NCI-H774 (cell line): Measurements from ENCODE around the gene GPR137.

Experiments used
- DNase-seq: peaks from one replicate; lab custom pipeline; 2025; lab: John Stamatoyannopoulos, UW

GPR137 gene

DNA sequence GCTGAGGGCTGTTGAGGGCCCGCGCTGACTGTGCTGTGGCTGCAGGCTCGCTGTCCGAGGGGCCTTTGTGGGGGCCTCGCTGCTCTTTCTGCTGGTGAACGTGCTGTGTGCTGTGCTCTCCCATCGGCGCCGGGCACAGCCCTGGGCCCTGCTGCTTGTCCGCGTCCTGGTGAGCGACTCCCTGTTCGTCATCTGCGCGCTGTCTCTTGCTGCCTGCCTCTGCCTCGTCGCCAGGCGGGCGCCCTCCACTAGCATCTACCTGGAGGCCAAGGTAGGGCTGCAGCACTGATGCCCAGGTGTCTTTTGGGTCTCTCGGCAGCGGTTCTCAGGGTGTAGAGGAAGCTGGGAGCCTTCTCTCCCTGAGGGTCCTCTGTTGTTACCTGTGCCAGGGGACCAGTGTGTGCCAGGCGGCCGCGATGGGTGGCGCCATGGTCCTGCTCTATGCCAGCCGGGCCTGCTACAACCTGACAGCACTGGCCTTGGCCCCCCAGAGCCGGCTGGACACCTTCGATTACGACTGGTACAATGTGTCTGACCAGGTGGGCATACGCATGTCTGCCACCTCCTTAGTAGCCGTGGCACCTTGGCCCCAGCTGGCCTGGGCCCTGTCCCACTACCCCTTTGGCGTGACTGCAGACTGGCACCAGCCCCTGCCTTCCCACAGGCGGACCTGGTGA lies 2.2 kb downstream of the GPR137 start:
- DNase-seq = no peak

DNA sequence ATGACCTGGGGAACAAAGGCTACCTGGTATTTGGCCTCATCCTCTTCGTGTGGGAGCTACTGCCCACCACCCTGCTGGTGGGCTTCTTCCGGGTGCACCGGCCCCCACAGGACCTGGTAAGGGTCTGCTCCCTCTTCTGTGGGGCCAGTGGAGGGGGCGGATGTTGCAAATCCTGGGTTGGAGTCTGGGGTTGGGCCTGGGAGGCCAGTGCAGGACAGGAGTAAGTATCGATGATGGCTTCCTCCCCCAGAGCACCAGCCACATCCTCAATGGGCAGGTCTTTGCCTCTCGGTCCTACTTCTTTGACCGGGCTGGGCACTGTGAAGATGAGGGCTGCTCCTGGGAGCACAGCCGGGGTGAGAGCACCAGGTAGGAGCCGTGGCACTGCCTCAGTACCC lies 2.7 kb downstream of the GPR137 start:
- DNase-seq = no peak

DNA sequence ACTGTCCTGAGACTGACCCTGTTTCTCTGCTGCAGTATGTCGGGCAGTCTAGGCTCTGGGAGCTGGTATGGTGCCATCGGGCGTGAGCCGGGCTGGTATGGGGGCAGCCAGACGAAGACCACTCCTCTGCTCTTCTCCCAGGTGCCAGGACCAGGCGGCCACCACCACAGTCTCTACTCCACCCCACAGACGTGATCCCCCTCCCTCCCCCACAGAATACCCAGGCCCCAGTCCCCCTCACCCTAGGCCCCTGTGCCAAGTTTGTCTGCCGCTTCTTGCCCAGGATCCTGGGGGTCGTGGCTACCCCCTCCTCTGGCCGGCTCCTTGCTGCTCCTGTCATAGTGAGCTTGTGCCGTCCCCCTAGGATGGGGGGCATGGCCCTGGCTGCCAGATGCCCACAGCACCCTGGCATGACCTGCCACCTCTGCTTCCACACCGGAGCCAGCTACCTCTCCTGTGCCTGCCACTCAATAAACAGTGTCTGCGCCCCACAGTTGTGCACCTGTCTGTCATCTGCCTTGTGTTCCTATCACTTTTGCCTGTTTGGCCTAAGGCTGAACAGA lies 3.4 kb downstream of the GPR137 start:
- no peak for DNase-seq

DNA sequence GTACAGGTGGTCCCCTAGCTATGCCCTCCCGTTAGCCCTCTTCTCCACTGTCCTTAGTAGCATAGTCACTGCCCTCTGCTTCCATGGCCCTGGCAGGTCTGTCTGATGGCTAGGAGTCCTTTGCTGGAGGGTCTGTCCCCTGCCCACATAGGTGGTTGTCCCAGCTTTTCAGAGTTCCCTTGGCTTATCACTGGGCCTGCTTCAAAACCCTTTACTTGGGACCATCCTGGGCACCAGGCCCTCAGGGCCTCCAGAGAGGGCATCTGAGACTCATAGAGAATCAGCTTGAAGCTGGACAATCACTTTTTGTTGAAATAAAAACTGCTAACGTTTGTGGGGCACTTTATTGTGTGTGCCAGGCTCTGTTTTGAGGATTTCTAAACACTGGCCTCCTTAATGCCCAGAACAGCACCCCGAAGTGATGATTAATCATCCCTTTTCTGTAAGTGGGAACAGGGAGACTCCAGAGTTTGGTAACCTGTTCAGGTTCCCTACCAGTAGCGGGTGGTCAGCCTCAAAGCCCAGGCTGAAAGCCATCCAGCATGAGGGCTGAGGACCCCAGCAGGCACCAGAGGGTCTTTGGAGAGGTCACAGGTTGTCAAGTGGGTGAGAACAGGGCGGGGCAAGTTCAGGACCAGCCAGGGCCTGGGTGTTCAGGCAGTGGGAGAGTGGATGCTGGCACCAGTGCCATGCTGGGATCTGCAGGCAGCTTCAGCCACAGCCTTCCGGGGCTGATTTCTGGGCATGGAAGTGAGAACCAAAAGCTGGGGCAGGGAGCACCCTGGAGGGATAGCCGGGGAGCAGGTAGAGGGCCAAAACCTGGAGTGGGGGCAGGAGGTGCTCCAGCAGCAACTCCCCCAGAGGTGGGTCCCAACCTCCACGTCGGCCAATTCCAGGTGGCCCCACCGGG lies 5.0 kb downstream of the GPR137 start:
- DNase-seq = no peak

DNA sequence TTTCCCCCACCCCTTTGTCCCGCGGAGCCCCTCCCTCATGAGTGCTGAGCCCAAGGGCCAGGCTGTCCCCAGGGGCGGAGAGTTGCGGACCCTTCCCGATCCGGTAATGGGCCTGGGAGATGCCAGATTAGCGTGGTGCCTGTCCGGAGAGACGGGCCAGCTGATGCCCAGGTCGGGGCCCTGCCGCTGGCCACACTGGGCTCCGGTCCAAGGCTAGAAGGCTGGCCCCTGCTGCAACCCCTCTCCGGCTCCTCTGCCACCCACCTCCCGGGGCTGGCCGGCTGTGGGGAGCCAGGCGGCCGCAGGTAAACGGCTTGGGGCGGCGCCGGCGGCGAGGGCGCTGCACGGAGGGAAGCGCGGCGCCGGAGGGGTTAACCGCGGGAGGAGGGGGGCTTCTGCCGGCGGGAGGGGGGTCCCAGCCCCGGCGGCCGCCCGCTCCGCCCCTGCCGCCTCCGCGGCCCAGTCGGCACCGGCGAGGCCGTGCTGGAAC lies 5.7 kb downstream of the GPR137 start, which contains the start of gene KCNK4:
TSS of gene KCNK4 (plus strand) at position 41 of the 490 bp plus-strand sequence. CDS start 1,717 bp downstream, outside the sequence.
- no peak for DNase-seq

DNA sequence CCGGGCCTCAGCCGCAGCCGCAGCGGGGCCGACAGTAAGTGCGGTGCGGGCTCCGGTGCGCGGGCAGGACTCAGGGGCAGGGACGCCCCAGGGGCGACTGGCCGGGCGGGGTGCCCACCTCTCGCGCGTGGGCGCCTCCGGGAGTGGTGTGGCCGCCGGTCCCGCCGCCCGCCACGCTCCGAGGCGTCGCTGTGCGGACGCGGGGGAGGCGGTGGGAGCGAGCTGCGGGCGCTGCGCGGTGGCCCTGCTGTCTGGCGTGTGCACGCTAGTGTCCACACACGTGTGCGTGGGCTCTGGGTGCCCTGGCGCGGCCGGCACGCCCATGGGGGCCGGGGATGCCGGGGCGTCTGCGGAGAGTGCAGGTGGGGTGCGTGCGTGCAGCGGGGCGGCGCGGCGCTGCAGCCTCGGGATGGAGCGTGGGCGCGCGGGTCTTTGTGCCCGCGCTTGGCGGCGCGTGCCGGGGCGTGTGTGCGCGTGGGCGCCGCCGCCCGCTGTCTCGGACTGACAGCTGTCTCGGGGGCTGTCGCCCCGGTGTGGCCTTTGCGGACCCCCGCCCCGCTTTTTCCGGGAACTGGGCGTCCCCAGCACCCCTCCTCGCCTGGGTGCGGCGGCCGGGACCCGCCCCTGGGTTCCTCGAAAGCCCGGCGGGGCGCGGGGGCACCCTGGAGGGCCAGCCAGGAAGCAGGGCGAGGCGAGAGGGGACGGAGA lies 6.3 kb downstream of the GPR137 start:
- DNase-seq = no peak

DNA sequence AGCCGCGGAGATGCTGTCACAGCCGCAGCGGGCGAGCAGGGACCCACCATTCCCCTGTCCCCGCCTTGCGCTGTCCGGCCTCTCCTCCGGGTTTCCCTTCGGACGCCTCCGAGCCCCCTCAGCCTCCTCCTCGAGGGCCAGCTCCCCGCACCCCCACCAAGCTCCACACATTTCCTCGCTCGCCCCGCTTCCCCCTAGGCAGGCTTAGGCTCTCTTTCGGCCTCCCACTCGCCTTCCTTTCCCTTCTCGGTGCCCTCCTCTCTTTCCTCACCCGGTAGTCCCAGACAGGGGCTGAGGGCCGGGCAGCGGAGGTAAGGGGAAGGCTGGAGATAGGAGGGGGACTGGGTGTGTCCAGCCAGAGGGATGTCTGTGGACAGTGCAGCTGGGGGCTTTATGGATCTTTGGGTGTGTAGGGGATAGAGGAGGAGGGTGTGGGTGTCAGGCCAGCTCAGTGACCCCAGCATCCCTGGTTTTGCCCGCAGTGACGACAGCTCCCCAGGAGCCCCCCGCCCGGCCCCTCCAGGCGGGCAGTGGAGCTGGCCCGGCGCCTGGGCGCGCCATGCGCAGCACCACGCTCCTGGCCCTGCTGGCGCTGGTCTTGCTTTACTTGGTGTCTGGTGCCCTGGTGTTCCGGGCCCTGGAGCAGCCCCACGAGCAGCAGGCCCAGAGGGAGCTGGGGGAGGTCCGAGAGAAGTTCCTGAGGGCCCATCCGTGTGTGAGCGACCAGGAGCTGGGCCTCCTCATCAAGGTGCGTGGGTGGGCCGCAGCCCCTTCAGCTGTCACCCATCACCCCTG lies 7.0 kb downstream of the GPR137 start:
- no peak for DNase-seq

DNA sequence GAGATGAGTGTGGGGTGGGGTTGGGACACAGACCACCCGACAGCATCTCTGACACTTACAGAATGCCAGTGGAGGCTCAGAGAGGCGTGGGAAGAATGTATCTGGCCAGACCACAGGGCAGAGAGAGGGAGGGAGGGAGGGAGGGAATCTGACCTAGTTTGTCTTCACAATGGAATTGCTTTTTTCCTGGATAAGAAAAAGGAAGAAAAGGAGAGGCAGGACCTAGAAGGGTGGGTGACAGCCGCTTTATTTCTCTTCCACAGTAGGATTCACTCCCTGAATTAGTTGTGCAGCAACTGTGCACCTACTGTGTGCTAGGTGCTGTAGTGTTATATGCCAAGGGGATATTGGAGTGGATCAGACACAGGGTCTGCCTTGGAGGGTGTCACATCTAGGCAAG lies 9.1 kb downstream of the GPR137 start:
- DNase-seq = no peak

DNA sequence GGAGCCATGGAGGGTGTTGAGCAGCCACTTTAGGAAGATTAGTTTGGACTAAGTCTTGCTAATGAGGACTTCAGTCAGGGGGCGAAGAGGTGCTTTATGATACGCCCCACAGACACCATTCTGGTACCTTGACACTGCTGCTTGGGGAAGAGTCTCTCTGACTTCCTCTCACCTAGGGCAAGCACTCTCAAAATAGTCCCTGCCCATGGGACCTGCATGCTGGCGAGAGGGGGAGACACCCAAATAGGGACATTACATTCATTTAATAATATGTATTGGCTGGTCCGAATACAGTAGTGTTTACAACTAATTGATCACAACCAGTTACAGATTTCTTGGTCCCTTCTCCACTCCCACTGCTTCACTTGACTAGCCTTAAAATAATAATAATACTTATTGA lies 10.1 kb downstream of the GPR137 start:
- no peak for DNase-seq

DNA sequence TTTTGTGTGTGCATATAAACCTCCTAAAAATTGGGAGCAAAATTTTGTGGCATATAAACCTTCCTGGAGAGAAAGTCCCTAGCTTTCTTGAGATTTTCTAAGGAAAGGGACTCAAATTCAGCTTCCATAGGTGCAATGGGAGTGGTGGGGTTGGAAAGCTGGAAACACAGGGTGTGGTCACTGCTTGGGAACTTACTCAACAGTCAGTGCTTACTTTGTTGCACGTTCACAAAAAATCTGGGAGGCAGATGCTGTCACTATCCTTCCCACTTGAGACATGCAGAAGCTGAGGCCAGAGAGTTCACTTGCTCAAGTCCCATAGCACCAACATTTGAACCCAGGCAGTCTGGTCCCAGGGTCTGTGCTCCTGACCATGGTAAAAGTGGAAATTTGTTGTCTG lies 10.6 kb downstream of the GPR137 start:
- no peak for DNase-seq

DNA sequence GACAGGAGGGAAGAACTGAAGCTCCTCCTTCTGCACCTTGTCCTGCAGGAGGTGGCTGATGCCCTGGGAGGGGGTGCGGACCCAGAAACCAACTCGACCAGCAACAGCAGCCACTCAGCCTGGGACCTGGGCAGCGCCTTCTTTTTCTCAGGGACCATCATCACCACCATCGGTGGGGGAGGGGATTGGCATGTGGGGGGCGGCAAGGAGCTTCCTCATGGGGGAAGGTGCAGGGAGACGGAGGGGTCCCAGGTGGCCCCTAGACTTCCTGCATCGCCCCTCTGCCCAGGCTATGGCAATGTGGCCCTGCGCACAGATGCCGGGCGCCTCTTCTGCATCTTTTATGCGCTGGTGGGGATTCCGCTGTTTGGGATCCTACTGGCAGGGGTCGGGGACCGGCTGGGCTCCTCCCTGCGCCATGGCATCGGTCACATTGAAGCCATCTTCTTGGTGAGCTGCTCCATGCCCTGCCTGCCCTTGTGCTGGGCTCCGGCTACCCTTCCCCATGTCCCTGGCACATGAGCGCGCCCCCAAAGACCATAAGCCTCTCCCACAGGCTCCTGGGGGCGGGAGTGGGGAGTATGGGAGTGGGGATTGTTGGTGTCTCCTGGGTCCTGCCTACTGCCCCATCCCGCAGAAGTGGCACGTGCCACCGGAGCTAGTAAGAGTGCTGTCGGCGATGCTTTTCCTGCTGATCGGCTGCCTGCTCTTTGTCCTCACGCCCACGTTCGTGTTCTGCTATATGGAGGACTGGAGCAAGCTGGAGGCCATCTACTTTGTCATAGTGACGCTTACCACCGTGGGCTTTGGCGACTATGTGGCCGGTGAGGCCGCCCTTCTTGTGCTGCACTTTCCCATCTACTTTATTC lies 11.4 kb downstream of the GPR137 start:
- DNase-seq = no peak

DNA sequence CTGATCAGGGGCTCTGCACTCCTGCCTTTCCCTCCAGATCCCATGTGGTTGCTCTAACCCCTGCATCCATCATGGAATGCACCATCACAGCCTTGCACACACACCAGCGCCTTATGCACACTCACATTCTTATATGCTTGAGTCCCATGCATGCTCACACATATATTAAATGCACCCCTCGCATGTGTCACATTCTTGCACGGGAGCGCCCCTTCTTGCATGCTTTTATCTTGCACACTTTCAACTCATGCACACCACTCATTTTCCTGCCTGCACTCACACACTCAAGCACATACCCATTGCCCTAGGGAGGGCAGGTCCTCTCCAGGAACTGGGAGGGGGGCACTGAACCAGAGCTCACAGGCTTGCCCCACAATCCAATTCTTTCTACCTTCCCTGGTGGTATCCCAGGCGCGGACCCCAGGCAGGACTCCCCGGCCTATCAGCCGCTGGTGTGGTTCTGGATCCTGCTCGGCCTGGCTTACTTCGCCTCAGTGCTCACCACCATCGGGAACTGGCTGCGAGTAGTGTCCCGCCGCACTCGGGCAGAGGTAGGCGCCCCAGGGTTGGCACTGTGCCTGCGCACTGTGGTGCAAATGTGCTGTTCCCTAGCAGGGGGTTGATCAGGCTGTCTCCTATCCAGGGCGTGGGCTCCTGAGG lies 12.2 kb downstream of the GPR137 start:
- DNase-seq = no peak

DNA sequence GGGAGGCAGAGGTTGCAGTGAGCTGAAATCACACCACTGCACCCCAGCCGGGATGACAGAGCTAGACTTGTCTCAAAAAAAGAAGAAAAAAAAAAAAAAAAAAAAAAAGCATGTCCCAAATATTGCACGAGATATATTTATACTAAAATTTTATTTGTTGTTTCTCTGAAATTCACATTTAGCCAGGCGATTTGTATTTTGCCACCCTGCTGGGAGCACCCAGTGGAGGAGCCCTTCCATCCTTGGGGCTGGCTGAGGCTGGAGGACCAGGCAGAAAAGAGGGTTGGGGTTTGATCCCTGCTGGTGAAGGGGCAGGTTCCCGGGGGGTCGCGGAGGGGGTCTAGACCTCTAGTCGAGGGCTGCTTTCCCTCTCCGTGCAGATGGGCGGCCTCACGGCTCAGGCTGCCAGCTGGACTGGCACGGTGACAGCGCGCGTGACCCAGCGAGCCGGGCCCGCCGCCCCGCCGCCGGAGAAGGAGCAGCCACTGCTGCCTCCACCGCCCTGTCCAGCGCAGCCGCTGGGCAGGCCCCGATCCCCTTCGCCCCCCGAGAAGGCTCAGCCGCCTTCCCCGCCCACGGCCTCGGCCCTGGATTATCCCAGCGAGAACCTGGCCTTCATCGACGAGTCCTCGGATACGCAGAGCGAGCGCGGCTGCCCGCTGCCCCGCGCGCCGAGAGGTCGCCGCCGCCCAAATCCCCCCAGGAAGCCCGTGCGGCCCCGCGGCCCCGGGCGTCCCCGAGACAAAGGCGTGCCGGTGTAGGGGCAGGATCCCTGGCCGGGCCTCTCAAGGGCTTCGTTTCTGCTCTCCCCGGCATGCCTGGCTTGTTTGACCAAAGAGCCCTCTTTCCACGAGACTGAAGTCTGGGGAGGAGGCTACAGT lies 13.6 kb downstream of the GPR137 start:
- DNase-seq = no peak

DNA sequence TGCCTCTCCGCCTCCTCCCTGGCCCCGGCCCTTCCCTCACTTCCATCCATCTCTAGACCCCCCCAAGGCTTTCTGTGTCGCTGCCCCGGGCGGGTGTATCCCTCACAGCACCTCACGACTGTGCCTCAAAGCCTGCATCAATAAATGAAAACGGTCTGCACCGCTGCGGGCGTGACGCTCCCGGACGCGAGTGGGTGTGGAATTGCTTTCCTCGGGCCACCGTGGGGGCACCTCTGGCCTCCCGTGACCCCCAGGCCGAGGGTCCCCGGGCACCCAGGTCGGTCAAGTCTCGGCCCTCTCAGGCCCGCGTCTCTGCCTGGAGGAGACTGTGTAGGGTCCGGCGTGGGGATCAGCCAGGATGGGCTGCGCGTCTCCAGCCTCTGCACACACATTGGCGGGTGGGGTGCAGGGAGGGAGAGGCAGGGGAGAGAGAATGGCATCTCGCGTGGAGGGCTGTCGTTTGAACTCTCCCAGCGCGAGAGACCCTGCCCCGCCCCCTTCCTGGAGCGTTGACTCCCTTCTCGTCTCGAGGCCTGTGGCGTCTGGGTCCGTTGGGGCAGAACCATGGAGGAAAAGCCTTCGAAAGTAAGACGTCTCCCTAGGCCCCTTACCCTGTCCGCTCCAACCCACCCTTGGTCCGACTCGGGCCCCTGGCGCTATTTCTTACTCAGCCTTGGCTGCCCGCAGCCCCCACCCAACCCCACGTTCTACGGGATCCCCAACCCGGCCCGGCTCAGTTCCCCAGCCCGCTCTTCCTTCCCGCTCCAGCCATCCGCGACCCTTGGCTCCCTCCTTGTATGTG lies 14.4 kb downstream of the GPR137 start, which contains the start of gene CATSPERZ:
TSS of gene CATSPERZ (plus strand) at position 512 of the 802 bp plus-strand sequence. CDS start at position 565, 53 bp downstream.
- no peak for DNase-seq

DNA sequence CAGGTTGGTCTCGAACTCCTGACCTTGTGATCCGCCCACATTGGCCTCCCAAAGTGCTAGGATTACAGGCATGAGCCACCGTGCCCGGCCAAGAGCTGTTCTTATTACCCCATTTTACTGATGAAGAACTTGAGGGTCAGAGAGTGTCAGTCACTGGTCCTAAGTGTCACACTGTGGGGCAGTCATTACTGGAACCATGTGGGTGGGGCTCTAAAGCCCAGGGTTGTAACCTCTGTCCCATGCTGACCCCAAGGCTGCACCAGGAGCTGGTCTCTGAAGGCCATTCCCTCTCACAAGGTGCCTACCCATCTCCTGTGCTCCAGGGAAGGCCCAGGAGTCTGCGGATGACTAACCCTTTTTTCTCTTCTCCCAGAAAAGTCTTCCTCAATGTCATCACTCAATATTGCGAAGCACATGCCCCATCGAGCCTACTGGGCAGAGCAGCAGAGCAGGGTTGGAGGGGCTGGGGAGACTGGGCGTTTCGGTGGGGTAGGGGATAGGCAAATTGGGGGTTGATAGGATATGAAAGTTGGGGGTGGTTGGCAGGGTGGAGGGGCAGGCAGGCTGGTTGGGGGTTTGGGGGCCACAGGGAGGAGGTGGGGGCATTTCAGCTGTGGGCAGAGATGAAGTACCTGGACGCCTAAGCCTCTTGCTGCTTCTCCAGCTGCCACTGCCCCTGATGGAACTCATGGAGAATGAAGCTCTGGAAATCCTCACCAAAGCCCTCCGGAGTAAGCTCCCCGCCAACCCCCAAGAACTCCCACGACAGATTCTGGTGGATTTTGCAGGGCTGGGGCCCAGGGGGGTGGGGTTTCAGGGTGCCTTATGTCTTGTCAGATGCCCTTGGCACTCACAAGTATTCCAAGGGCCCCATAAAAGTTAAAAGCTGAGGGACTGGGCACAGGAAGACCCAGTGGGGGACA lies 17.7 kb downstream of the GPR137 start:
- DNase-seq = no peak

DNA sequence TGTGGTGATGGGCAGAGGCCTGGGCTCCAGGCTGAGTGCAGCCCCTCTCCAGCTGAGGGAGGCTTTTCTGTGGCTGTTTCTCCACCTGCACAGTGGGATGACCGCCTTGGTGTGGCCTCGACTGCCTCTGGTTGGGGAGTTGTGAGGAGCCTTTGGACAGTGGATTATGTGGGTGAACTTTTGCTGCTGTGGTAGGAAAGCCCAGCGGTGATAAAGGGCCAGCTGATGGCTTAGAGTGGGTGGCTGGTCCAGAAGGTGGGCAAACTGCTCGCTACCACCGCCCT lies 18.3 kb downstream of the GPR137 start:
- DNase-seq = no peak
